HS-5 (cell line): Measurements from ENCODE around the gene RESP18.
"Not testable (repeated sequence)": the region's sequence is repeated elsewhere in the genome, so short reads cannot be mapped to it uniquely, and the experiment has no call there.

Source experiments
- DNase-seq: peaks from one replicate; pipeline ENCODE4 v3.0.0-alpha.2; 2012; ENCODE audit warnings: low read depth

Gene RESP18

GRCh38 chr2:219325657-219326315, 6.8 kb downstream of the RESP18 start:
- DNase-seq = no peak

DNA sequence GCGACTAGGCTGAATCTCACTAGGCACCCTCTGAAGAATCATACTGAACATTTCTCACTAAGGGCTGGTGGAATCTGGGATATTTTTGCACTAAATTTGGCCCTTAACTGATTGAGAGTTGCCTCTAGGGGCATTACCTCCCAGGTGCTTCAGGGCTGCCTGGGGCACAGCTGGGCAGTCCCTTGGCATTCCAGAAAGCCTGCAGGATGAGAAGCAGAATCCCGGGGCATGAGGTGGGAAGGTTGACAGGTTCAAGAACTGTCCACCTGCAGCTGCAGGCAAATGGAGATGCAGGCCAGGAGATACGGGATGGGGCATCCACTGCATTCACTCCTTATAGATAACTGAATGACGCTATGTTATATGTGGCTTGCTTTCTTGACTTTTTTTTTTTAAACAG, 7.4 kb downstream of the RESP18 start:
- no peak for DNase-seq

DNA sequence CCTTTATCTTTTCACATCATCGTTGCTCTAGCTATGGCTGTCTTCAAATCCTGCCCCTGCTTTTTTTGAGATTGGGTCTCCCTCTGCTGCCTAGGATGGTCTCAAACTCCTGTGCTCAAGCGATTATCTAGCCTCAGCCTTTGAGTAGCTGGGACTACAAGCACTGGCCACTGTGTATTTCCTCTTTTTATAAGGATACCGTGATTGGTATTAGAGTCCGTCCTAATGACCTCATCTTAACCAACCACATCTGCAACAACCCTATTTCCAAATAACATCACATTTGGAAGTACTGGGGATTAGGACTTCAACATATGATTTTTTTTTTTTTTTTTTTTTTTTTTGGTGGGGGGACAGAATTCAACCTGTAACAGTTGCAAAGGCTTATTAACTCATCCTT, 9.1 kb downstream of the RESP18 start:
- no peak for DNase-seq

DNA sequence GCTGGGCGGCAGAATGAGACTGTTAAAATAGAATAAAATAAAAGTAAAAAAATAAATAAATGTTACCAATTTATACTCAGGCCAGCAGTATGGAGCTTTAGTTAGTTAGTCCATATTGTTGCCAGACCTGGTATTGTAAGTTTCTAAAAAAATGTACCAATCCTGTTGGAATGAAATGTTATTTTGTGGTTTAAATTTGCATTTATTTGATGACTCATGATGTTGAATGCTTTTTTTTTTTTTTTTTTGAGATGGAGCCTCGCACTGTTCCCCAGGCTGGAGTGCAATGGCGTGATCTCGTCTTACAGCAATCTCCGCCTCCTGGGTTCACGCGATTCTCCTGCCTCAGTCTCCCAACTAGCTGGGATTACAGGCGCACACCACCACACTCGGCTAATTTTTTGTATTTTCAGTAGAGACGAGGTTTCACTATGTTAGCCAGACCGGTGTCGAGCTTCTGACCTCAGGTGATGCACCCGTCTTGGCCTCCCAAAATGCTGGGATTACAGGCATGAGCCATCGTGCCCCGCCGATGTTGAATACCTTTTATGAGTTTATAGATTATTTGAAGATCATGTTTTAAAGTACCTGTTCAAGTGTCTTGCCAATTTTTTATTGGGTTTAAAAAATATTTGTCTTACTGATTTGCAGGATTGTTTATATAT, 17.6 kb downstream of the RESP18 start:
- DNase-seq = peak; percentile 16

DNA sequence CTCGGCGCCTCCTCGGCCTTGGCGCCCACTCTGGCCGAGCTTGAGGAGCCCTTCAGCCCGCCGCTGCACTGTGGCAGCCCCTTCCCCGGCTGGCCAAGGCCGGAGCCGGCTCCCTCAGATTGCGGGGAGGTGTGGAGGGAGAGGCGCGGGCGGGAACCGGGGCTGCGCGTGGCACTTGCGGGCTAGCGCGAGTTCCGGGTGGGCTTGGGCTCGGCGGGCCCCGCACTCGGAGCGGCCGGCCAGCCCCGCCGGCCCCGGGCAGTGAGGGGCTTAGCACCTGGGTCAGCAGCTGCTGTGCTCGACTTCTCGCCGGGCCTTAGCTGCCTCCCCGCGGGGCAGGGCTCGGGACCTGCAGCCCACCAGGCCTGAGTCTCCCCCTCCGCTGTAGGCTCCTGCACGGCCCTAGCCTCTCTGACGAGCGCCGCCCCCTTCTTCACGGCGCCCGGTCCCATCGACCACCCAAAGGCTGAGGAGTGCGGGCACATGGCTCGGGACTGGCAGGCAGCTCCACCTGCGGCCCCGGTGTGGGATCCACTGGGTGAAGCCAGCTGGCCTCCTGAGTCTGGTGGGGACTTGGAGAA, 19.8 kb downstream of the RESP18 start:
- DNase-seq = not testable (repeated sequence)

- DNase-seq = peak; percentile 36
These were observed 23.3 kb downstream of the RESP18 start, which contains the start of gene PTPRN for GRCh38 chr2:219309278-219309677. Gene PTPRN (minus strand): TSS chr2:219309401. CDS start chr2:219309332, 69 bp downstream.

DNA sequence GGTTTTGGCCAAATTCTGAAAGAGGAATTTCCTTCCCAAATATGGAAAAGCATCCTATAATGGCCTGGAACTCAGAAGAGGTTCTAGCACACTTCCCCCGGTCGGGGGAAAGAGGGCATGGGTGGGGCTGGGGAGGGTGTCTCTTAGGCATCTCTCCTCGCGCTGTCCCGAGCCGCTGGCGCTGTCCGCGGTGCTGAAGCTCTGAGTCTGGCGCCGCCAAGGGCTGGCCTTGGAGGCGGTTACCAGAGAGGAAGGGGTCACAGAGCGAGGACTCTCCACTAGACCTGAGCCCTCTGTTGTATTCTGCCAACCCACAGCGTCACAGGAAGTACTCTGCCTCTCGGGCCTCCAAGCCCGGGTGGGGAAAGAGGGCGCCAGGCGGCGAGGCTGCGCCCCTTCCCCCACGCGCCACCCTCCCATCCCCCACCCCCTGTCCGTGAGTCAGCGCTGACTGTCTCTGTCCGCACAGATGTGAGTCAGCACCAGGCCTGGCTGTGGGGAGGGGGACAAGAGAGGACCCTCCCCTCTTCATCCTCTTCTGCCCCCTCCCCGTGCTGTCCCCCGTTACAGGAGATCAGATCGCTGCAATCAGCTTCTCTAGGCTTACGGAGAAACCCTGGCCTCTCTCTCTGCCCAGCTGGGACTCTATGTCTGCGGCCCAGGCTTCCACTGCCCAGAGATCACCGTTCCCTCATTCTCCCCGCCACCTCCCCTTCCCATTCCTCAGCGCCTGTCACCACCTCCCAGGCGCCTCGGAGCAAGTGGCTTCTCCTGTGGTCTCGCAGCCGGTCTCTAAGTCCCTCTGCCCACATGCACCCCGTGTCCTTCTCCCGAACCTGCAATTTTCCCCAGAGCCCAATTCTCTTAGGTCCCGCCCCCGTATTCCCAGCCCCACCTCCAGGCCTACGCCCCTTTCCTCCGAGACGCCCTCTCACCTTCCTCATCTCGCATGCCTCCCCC, 24.1 kb downstream of the RESP18 start:
- peak; percentile 59 for DNase-seq

GRCh38 chr2:219306047-219306446, 26.5 kb downstream of the RESP18 start:
- no peak for DNase-seq

DNA sequence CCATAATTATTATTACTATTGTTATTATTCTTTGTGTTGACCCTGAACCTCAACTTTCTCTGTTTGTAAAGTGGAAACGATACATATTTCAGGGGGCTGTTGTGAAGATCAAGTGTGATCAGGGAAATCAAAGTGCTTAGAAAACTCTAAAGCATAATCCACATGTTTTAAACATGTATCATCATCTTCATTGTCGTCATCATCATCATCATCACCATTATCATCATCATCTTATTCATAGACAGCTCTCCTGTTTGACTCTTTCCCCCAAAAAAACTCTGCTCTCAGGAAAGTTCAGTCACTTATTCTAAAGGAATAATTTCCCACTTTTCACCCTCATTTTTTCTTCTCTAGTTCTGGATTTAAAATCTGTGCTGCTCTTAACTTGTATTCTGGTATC, 28.3 kb downstream of the RESP18 start:
- no peak for DNase-seq

- no peak for DNase-seq
These were observed 30.1 kb downstream of the RESP18 start for GRCh38 chr2:219302412-219302968.

- DNase-seq = no peak
These were observed 32.5 kb downstream of the RESP18 start for GRCh38 chr2:219300022-219300421.

DNA sequence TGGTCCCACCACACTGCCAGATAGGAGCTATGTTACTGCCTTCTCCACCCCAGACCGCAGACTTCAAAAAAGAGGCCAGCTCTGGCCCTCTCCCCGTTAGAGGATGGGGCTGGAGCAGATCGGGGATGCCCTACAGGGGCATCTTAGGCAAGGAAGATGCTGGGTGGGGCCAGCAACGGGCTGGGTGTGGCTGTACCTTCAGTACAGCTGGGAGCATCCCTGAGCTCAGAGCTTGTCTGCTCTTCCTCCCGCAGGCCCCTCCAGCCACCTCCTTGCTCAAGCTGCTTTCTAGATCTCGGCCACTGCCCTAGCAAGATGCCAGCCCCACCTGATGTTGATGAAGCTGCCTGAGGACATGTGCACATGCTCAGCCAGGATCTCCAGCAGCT, 33.2 kb downstream of the RESP18 start:
- no peak for DNase-seq

DNA sequence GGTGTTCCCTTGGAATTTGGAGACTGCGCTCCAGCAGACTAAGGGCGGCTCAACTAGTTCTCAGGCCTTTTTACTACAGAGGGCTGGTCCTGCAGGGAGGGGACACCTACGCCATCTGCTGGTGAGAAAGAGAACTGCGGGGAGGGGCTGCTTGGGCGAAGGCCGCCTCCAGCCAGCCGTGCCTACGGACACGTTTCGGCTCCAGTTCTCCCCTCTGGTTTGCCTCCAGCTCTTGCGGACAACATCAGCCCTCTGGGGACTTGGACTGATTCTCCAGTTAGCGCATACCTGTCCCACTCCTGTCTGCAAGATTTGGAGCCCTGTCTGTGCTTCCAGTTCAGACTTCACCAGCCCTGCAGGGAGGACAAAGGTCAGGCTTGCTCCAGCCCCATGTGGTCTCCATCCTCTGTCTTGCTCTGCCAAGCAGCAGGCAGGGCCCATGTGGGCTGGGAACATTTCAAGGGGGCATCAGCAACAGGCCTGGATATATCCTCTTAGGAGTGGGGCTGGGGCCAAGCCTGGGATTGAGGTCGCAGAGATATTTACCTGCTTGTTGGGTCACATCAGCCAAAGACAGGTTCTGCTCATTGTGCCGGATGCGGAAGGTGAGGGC, 33.7 kb downstream of the RESP18 start:
- no peak for DNase-seq

GRCh38 chr2:219297766-219298456, 34.6 kb downstream of the RESP18 start:
- no peak for DNase-seq

- no peak for DNase-seq
These were observed 35.7 kb downstream of the RESP18 start for GRCh38 chr2:219296631-219297391.

DNA sequence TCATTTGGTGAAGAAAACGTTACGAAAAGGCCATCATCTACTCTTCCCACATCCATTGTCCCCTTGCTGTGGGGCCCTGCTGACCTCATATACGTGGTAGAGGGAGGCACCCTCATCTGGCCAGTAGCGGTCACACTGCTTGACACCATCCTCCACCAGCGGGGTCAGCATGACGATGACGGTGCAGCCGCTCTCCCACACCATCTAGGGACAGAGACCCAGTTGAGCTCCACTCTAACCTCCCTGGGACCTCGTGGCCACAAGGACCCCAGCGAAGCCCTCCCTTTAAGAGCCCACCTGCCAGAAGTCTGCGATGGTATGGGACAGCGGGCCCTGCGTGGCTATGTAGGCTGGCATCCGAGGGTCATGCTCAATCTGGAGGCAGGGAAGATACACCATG, 36.4 kb downstream of the RESP18 start:
- DNase-seq = no peak

- no peak for DNase-seq
These were observed 37.9 kb downstream of the RESP18 start for GRCh38 chr2:219294356-219295351.

DNA sequence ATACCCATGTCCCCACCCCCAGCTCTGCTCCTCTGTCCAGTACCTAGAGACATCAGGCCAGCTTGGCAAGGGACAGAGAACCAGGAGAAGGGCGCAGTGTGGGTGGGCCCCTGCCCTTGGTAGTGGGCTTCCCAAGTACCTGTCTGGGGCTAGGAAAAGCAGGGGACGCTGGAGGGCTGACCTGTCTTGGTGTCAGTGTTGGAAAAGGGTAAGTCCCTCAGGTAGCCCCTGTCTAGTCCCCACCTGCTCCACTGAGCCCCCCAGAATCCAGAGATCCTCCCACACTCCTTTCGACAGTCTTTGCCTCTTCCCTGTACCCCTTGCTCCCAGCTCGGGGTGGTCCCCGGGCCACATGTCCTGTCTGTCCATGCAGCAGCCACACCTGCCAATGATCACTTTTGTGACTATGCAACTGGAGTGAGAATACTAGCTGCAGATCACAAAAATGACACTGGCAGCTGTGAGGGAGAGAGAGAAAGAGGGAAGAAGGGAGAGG, 38.8 kb downstream of the RESP18 start:
- no peak for DNase-seq

- DNase-seq = no peak
These were observed 39.9 kb downstream of the RESP18 start for GRCh38 chr2:219292616-219293015.
